GM21619 (cell line): ENCODE results near the gene ANTXR1.

Source experiments
- ATAC-seq: cut with Tn5 transposase; IDR thresholded peaks from one replicate; pipeline ENCODE4 v1.9.1; 2021; ENCODE audit not compliant: unreplicated experiment

ANTXR1 gene

DNA sequence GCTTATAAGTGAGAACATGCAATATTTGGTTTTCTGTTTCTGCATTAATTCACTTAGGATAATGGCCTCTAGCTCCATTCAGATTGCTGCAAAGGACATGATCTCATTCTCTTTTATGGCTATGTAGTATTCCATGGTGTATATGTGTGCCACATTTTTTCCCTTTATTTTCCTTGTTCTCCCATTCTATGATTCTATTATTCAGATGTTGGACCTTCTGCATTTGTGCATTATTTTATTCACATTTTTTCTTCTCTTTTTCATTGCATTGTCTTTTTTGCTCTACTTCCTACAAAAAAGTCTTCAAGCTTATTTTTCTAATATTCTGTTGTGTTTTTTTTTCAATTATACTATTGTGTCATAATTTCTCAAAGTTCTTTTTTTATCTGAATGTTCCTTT, 11.1 kb upstream of the ANTXR1 start:
- ATAC-seq: no peak

DNA sequence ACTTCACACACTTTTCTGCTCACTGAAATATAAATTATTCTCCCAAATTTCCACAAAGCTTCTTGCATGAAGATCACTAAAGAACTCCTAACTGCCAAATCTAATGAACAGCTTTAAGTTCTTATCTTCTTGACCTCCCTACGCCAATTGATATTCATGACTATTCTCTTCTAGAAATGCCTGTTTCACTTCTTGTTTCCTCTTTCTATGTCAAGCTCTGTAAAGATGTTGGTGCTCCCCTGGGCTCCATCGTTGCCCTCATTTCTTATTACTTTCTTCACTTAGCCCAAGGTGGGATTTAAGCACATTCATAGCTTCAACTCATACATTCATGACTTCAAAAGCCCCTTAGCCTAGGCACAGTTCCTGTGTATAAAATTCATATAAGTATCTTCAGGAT, 9.2 kb upstream of the ANTXR1 start:
- no peak for ATAC-seq

DNA sequence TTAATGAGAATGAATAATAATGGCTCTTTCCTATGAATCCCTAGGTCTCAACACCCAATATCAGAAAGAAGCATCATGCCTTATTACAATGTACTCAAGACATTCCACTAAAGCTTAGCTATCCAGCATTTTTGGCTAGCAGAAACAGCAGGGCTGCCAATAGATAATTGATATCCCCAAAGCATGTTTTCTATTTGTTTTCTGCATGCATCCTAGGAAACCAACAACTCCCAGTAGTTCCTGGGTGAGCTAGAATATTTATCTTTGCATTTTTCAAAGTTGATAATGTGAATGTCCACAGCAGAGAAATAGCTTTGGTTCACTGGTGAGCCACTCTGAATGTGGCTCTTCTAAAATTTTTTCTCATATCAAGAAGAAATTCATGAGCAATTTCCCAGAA, 5.8 kb upstream of the ANTXR1 start:
- ATAC-seq: no peak

DNA sequence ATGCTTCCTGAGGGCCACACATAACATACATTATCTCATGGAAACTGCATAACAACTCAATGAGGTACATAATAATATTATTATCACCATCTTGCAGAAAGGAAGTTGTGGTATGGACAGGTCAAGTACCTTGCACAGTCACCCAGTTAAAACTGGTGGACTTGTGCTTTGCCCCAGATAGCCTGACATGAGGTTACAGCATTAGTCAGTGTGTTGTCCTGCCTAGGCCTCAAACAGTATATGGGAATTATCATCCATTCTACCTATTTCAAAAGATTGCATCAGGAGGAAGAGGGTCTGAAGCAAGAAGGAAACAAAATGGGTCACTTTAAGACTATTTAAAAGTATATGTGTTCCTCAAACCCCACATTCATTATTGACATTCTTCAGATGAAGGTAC, 5.4 kb upstream of the ANTXR1 start:
- ATAC-seq: no peak

DNA sequence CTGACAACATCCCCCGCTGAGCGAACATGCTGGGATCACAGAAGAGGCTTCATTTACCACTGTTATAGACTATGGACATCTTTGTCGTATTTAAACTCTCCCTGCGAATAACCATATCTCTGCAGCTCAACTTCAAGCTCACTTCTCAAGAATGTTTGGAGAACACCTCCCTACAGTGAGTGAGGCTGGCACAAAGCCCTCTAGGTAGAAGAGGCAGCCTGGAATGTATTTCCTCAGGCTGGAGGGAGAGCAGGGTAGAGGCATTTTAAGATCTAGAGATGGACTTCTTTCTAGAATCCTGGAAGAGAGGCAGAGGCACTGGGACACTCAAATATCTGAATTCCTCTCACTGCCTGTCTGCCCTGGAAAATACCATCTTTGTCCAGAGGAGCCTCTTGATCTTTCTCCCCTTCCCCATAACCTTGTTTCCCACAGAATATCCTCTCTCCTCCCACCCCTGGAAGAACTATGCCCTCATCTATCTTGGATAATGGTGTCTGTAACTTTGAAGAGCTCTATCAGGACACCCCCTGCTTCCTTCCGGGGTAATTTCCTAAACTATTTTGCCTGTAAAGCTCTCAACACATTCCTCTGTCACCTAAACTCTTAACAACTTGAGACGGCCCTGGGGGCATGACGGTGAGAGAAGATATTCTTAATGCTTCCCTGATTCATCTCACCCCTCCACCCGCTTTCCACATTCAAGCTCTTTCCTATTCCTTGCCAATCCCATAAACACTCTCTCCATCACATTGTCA, 2.4 kb upstream of the ANTXR1 start:
- no peak for ATAC-seq

DNA sequence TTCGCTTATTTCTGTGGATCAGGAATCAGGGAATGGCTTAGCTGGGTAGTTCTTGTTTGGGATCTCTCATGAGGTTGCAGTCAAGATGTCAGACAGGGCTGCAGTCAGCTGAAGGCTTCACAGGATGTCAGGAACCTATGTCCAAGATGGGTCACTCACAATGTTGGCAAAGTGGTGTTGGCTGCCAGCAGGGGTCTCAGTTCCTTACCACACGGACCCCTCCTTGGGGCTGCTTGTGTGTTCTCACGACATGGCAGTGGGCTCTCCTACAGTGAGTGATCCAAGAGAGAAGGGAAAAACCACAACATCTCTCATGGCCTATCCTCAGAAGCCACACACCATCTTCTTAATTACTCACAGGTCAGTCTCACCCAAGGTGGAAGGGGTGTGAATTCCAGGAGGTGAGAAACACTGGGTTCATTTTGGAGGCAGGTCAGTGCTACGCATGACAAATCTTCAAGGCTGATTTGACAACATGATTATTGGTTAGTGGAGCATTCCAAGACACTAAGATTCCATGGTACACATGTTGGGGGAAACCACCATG, 1.3 kb upstream of the ANTXR1 start:
- ATAC-seq: no peak

DNA sequence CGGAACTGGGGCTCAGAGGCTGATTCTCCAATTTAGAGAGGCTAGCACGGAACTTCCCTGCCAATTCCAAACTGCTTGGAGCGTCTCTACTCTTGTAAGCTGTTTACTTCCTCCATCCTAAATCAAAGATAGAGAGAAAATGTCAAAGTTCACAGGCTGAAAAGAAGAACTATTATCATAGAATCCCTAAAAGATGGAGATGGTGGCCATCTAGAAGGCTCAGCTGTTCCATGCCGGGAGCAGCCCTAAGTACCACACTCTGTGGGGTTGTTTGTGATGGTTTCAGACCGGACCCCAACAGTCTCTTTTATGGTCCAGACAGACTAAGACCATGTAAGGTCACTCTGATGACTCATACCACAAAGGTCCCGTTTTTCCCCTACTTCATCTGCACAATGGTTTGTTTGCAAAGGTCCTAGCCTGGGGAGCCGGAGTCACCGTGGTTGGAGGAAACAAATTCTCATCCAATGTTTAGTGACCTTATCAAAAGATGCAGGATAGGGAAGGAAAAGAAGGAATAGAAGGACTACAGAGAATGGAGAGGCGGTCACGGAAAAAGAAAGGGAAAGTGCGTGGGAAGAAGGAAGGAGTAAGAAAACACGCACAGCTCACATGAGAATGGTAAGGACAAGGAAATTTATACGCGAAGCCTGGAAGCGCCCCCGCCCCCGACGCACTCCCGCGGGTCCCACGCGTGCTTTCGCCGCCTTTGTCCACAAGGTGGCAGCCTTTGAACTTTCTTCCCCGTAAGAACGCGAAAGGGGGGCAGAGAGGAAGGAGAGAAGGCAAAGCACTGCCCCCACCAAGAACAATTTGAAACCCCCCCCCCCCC, 453 bp upstream of the ANTXR1 start:
- ATAC-seq: no peak

DNA sequence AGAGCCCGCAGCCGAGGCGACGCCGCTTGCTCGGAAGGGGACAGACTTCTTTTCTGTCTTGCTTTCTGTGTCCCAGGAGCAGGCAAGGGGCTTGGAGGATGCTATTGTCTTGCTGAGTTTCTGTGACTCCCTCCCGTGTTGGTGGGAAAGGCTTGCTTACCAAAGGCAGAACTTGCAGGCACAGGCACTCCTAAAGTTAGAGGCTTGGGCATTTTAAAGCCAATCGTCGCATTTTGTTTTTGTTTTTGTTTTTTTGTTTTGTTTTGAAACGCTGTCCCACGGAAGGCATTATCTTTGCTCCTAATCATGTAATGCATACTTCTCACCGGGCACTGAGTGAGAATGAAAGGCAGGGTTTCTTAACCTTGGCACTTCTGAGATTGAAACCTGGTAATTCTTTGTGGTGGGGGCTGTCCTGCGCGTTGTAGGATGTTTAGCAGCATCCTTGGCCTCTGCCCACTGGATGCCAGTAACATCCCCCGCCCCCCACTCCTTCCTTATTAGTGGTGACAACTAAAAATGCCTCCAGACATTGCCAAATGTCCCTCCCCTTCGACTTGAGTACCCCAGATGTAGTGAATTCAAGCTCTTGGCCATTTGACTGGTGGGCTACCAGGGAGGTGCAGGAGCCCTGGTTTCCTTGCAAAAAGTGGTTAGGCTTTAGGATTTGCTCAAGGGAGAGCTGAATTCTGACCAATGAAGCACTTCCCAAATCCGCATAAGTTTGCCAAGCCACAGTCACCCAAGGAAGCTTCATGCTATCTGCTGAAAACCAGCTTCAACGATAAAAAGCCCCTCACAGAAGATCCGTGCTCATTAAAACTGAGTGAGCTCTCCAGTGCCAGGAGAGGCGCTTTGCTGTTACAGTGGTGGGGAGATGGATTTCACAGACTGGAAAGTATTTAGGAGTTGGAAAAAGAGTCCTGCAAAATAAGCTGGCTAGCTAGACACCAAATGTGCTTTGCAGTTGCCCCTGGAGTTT, 1.2 kb downstream of the ANTXR1 start:
- ATAC-seq: no peak

DNA sequence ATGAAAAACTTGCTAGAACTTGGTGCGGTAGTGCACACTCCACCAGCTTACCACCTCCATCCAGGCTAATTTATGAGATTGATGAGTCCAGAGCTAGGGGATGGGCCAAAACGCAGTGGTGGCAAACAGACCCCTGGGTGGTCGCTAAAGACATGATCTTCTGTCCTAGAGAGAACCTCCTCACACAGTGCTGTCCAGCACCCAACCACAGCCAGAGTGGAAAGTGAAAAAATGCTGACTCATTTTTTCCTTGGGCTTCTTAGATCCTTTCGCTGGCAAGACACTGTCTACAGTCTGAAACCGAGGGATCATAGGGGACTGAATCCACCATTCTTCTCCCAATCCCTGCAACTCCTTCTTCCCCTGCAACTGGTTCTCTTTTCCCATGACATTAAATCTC, 4.1 kb downstream of the ANTXR1 start:
- no peak for ATAC-seq

DNA sequence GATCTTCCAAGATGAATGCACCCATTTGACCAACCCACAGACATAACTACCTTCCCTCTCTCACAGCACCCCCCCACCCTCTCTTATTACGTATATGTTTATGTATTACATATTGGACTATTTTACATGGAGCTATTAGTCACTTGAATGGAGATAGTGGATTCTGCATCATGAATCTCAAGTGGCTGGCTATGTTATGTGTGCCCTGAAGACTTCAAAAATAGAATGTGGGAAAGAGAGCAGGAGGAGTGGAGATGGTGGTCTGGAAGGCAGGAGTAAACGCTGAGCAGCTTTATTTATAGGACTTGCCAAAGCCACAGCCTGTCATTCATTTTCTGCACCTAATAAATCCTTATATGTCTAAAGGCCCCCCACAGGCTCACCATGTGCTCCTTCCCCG, 4.9 kb downstream of the ANTXR1 start:
- ATAC-seq: no peak

DNA sequence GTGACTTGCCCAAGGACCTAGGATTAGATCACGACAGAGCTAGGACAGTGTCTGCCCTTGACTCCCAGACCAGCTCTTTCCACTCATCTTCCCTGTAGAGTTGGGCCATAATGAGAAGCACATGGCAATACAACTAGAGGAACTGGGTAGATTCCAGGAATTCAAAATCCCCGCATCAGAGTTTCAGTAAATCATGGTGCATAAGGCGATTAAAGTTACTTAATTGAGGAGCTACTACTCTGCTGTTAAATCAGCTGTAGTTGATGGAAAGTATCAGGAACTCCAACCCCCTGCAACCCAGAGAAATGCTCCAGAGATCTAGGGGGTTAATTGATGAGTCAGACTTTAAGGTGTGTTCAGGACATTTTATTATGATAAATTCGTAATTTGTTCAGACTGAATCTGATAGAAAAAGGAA, 5.7 kb downstream of the ANTXR1 start:
- no peak for ATAC-seq

DNA sequence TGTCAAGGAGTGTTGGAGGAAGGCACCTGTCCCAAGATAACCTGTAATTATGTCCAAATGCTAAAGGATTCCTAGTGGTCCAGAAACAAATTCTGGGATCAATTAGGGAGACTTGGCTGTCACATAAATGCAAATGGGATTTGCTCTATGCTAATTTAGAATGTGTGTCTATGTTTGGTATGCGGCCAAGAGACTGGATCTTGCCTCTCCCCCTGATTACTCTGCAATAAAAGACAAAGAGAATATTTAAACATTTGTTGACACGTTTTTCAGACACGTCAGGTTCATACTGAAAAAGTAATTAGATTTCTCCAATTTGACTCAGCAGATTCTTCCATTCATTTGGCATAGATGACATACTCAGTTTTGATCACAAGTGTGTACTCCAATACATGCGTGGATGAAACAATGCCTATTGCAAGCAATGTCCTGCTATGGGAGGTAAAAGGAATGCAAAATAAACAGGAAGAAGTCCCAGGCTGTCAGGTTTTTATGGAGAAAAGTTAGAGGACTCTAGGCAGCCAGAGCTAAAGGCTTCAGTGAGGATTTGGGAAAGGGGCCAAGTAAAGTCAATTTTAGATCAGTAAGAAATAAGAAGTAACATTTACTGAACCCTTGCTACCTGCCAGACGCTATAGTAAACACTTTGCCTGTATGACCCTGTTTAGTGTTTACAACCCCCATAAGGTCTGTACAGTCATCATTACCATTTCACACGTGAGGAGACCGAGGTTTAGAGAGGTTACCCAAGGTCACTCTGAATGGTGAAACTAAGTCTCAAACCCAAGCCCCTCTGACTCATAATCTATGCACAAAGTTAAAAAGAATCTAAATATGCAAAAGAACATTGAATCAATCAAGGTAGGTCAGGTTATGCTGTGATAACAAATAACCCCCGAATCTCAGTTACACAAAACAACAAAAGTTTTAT, 7.8 kb downstream of the ANTXR1 start:
- no peak for ATAC-seq

DNA sequence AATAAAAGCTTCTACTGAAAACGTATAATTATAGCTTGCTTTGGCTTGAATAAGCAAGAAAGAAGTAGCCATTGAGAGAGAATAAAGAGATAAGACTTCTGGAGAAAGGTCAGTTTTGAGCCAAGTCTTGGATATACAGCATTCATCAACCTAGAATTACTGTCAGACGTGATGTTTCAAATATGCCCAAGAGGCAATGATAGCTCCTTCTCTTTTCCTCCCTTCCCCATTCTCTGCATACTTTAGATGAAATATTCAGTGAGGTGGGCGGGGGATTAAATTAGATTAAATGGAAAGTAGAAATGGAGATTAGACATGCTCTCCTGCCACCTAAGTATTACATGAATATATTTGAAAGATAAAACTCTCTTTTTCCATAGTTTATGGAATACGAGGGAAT, 8.7 kb downstream of the ANTXR1 start:
- no peak for ATAC-seq

DNA sequence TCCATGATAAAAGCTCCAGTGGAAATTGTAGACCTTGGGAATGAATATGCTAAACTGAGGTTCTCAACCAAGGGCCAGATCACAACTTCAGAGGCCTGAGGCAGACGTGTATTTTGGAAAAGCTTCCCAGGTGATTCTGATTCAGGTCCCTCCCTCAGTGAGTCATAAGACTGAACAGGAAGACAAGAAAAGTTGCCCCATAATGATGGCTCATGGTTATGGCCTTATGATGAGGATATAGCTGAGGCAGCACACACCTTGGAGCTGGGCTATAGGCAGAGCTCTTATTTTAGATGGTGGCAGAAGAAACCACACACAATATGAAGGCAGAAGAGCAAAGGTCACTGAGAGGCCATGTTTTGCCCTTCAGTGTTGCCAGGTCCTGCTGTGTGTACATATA, 9.6 kb downstream of the ANTXR1 start:
- ATAC-seq: no peak

DNA sequence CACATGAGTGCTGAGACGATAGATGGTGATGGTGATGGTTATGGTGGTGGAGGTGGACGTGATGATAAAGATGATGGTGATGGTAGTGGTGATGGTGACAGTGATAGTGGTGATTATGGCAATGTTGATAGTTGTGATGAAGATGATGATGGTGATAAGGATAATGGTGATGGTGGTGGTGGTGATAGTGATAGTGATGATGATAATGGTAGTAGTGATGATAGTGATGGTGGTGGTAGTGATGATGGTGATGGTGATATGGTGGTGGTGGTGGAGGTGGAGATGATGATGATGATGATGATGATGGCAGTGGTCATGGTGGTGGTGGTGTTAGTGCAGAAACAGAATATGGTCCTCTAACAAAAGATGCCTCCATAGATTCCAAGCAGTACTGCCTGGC, 10.3 kb downstream of the ANTXR1 start:
- ATAC-seq: no peak

DNA sequence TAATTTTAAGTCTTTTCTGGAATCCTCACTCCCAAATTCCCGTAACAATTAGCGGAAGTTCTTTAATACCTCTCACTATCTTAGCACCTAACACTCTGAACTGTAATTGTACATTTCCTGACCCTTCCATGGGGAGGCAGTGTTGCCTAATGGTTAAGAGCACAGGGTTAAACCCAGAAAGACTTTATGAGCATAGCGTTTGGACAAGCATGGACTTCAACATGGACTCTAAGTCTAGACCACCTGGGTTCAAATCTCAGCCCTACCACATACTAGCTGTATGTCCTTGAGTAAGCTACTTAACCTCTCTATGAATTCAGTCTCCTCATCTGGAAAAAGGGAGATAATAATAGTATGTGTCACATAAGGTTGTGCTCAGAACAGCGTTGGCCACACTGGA, 13.0 kb downstream of the ANTXR1 start:
- no peak for ATAC-seq

DNA sequence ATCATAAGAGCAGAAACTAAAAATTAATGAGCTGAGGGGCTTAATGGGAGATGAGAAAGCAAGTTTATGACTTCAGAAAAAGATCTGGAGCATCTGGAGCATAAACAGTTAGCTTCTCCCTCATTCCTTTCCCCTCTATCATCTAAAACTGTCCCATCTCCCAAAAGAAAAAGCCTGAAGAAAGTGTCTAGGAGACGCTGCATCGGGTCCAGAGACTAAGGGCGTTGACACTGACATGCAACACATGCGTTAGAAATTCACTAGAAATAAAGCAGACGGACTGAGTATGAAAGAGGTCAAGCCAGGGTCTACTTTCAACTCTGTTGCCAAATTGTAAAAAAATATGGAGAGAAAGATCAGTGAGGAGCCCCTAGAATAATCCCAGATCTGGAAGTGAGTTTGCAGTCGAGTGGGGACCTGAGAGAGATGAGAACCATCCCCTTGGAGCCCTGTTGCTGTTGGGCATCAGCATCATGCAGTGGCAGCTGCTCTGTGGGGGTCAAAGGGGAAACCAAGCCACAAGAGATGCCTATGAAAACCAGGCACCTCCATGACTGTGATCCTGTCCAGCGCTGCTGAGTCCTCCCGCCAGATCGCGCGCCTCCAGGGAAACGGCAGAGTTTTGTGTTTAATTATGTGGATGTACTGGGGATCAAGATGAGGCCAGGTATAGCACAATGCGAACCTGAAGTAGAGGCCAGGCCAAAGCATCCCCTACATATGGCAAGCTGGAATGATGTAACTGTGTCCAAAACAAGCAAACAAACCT, 13.9 kb downstream of the ANTXR1 start:
- ATAC-seq: no peak

DNA sequence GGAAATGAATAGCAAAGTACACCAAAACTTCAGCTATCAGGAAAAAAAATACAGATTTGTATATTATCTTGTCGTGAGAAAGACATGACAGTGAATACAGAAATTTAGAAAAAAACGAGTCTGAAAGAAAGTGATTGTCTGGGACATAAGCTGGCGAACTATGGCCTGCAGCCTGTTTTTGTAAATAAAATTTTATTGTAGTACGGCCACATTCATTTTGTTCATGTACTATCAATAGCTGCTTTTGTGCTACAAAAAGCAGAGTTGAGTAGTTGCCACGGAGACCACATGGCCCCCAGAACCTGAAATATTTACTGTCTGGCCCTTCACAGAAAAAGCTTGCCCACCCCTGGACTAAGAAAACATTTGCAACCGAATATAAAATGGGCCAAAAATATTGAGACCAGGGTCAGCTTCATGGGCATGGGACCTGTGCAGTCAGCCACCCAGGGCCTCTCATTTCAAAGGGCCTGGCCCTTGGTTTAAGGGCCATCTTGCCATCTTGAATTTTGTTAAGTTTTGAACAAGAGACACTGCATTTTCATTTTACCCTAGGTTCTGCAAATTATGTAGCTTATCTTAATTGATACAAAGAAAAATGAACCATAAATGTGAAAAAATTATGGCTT, 17.9 kb downstream of the ANTXR1 start:
- no peak for ATAC-seq

DNA sequence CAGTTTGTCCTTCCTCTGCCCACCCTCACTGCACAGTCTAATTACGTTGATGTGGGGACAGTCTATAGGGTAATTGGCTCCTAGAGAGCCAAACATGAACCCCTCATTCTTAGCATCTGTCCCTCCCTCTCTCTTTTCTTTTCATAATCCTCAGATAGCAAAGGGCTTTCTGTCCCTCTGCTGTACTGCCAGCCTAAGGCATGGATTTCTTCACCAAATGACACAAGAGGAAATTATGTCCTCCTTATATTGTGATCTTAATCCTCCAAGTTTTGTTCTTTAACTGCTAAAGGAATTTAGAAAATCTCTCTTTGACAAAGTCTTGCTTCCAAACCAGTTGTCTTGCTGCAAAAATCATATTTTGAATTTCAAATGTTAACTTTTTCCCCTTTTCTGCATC, 18.5 kb downstream of the ANTXR1 start:
- ATAC-seq: no peak
